ENCODE results near the gene AMDHD2.

Gene AMDHD2

DNA sequence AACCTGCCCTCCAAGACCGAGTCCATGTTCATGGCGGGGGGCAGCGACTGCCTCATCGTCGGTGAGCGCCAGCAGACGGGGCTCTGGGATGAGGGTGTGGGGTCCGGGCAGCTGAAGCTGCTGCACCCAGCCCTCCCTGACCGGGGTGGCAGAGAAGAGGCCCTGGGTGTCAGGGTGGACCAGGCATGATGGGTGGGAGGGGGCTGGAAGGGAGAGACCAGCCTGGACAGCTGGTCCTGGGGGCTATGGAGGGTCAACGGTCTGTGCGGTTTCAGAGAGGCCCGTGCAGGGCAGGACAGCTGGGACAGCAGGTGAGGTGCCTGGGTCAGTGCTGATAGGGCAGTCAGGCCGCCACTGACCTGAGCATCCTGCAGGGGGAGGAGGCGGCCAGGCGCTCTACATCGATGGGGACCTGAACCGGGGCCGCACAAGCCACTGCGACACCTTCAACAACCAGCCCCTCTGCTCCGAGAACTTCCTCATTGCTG, 19.7 kb upstream of the AMDHD2 start:
- DNase-seq: no peak

DNA sequence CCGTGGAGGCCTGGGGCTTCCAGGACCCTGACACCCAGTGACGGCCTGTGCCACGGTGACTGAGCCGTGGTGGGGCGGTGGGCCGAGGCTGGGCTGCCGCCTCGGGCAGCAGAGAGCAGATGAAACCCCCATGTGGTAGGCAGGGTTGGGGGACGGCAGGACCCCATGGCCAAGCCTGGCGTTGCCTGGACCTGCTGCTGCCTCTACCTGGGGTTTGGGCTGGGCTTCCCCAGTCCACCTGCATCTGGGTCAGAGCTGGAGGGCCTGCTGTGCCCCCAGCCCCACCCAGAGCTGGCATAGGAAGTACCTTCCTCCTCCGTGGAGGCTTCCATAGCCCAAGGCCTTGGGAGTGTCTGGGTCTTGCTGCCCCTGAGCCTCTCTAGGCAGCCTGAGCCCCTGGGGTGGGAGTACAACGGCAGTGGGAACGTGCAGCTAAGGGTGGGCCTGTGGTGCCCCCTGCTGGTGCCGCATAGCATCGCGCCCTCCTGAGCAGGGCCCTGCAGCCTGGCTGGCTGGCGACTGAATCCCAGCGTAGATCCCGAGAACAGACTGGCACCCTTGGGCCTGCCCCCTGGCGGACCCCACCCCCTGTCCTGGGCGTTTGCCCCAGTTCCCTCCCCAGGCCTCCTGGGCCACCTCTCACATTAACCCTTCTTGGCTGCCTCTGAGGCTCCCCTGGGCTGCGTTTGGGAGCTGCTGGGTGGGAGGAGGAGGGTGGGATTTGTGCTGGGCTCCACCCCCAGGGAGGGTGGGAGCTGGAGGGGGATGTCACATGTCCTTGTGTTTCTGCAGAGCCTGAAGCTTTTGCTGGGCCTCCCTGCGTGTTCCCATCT, 19.0 kb upstream of the AMDHD2 start:
- DNase-seq: peak; percentile 67 to 78

DNA sequence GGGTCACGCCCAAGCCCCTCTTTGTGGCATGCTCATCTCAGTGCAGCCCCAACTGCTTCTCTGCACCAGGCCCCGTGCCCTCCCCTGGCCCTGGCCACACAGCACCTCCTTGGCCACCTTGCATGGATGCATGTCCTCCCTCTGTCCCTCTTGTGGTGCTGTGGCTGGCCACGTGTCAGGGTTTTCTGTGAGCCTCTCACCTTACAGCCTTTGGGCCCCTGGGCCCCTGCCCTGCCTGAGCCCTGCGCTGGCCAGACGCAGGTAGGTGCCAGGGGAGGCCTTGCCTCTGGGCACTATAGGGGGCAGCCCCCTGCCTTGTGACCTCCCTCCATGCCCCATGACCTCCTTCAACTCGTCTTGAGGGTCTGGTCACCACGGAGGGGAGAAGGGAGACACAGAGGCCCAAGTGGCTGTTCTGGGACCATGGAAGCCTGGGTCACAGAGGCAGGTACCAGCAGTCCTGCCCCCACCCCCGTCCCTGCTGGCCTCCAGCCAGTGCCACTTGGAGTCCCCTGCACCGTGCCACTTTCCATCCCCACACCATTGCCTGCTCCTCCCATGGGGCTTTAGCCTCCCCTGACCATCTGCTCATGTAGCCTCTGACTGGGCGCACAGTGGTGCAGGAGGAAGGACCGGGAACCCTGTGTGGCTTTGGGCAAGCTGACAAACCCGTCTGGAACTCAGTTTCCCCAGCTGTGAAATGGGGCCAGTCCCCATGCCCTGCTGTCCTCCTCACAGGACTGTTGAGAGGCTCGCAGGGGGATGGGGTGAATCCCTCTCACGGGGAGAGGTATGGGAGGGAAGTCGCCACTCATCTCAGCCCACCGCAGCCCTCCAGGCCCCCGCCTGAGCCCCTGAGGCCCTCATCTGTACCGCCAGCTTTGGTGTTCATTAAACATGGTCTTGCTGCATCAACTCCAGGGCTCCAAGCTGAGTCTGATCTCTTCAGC, 17.9 kb upstream of the AMDHD2 start:
- no peak for DNase-seq

DNA sequence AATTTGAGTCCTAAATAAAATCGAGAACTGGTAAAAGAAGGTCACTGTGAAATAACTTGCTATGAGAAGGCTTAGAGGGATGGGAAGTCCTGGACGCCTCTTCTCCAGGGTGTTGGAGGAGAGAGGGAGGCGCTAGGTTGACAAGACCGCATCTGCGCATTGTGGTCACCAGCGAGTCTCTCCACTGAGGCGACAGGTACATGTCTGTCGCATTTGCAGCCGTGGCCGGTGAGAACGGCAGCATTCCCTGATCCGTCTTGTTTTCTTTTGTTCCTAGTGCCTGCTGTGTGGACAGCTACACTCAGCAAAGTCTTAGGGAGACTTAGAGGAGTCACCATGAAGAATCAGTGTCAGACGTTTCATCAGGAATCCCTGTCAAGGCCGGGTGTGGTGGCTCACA, 14.5 kb upstream of the AMDHD2 start:
- DNase-seq: no peak

DNA sequence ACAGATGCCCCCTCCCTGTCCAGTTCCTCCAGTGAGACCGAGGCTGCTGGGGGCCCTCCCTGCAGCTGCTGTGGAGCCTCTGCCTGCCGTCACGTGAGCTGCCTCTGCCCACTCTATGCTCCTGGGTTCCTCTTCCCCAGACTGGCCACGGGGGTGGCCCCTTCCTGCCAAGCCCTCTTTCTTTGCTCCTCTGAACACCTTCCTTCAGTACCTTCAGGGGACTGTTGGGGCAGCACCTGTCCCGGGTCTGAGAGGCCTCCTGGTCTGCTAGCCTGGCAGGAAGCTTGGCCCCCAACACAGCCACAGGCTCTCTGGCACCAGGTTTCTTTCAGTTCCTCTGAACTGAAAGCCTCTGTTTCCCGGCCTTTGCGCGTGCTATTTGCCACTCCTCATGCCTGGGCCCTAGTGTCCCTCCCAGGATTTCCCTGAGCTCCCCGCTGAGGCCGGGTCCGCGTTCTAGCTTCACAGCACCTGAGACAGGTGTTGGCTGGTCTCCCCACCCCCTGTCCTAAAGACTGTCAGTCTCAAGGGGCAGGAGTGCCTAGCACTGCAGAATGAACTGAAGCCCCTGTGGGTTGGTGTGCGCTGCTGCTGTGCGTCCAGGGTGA, 13.0 kb upstream of the AMDHD2 start:
- DNase-seq: no peak

DNA sequence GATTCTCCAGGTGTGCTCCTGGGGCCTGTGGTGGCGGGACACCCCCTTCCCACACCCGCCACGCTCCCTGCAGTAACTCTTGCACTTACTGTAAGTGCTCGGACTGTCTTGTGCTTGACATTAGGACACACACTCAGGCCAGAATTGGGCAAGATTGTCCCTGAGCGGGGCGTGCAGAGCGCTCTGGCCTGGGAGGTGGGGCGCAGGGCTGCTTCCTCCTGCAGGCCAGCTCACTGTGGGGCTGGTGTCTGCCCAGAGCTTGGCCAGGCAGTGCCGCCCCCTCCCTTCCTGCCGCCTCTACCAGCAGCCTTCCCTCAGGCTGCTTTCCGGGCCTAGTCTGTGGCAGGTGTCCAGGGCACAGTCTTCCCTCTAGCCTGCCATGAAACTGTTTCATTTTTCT, 12.5 kb upstream of the AMDHD2 start:
- no peak for DNase-seq

DNA sequence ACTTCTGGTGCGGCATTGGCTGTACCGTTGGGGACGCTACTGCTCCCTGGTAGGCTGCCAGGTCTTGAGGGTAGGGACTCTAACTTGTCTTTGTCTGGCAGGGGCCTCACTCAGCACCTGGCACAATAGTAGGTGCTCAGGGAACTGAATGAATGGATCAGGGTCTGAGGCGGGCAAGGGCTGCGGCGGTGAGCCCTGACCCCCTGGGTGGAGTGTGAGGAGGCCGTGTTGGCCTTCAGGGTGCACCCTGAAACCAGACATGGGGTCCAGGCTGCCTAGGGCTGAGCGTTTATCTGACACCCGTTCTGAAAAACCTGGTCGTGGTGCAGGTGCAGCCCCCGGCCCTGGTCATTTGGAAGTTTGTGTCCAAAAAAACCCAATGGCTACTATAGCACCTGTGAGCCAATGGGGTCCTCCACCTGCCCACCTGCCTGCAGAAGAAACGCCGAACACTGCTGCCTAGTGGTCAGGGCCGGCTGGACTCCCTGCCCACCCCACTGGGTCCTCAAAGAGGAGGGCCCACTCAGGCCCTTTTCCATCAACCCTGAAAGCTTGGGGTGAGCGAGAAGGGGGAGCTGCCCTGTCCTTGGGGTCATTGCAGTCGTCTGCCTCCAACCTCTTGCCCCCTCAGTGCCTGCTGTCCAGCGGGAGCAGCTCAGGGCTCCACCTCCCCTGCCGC, 11.3 kb upstream of the AMDHD2 start:
- no peak for DNase-seq

DNA sequence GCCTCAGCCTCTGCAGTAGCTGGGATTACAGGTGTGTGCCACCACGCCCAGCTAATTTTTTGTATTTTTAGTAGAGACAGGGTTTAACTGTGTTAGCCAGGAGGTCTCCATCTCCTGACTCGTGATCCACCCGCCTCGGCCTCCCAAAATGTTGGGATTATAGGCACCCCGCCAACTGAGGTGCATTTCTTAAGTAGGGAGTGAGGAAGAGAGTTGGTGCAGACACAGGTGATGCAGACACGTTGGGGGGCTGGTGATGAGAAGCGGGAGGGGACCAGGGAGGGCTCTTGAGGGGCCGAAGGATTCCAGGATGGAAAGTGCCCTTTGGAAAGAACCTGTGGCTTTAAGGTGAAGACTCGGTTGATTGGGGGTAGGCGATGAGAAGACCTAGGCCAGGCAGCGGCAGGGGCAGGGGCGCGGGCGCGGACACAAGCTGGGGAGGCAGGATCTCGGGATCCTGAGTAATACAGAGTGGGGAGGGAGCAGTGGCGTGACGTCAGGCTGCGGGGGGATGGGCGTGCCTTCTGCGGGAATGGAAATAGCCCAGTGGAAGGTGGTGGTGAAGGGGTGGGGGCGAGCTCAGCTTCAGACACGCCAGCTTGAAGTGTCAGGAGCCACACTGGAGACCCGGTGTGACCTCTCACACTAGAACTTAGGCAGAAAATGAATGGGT, 8.9 kb upstream of the AMDHD2 start:
- DNase-seq: no peak

DNA sequence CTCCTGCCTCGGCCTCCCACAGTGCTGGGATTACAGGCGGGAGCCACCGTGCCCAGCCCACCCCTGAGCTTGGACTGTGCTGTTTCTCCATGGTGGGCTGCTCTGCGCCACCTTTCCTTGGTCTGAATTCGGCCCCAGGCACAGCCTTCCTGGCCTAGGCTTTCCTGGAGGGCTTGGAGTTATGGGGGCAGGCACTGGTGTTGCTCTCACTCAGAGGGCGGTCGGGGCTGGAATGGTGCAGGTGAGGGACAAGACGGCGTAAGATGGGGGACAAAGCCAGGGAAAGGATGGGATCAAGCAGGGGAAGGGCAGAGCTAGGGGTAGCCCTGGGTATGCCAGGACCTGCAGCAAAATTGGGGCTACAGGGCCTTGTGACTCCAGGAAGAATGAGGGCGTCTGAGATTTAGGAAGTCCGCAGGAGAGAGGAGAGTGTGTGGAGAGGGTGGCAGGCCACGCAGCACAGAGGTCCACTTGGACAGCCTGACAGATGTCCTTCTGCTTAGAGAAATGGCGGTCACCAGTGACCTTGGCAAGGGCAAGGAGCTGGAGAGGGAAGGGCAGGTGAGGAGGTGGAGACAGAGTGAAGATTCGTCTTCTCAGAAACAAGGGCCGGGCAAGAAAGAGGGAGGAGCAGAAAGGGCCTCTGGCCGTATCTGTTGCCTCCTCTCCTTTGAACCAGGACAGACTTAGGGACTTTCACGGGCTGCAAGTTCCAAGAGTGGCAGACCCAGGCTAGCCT, 8.0 kb upstream of the AMDHD2 start:
- no peak for DNase-seq

DNA sequence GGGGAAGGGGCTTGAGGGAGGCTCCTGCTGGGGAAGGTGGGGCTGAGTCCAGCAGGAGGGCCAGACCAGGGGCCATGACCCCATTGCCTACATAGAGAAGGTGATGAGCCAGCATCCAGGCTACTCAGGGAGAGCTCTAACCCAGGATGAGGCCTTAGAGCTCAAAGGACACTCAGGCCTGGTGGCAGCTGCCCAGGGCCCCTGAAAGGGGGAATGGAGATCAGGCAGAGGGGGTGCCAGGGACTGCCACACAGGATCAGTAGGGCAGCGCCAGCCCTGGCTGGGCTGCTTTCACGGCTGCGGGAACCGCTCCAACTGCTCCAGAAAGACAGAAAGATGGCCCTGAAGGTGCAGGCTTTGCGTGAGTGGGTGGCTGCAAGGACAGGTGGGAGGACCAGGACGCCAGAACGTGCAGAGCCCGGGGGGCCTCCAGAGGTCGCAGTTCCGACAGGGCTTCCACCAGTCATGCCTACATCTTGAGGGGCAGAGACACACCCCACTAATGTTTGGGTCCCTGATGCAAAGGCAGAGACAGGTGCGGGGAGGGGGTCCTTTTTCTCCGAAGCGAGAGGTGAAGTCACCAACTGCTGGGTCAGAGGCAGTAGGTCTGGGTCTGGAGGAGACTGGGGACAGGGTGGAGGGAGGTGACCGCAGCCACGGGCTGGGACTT, 7.3 kb upstream of the AMDHD2 start:
- no peak for DNase-seq

DNA sequence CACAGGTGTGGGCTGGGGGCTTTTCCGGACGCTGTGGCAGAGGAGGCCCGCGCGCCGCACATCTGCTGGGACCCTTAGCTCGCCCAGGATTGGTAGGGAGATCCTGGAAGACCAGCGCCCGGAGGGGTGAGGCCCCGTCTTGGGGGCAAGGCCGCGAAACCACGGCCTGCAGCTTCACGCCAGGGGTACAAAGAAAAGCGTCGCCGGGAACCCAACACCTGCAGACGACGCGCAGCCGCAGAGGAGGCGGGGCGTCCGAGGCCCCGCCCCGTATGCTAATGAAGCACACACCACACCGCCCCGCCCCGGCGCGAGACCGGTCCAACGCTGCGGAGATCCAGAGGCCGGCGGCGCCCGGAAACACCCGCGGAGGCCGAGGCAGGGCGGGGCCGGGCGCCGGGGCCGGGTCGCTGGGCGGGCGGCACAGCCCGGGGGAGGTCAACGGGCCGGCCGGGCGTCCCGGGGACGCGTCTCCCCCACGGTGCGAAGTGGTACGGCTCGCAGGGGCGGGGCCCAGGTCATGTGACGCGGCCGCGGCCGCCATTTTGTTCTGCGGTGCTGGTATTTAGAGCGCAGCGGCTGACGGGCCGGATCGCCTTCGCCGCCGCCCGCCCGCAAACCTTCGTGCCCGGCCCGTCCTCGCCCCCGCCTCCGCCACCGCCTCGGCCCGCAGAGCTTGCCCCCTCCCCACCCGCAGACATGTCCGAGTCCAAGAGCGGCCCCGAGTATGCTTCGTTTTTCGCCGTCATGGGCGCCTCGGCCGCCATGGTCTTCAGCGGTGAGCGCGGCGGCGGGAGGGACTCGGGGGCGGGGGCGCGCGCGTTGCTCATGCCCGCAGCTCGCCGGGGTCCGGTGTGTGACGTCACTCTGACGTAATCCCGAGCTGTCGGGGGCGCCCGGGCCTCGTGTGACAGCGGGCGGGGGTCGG, 6.5 kb upstream of the AMDHD2 start, which contains the start of gene ATP6V0C:
Gene ATP6V0C, plus strand, starts transcription at position 548 of the 928 bp plus-strand sequence. Its CDS starts 152 bp downstream, at position 700.
- DNase-seq: peak; percentile 86 to 90

DNA sequence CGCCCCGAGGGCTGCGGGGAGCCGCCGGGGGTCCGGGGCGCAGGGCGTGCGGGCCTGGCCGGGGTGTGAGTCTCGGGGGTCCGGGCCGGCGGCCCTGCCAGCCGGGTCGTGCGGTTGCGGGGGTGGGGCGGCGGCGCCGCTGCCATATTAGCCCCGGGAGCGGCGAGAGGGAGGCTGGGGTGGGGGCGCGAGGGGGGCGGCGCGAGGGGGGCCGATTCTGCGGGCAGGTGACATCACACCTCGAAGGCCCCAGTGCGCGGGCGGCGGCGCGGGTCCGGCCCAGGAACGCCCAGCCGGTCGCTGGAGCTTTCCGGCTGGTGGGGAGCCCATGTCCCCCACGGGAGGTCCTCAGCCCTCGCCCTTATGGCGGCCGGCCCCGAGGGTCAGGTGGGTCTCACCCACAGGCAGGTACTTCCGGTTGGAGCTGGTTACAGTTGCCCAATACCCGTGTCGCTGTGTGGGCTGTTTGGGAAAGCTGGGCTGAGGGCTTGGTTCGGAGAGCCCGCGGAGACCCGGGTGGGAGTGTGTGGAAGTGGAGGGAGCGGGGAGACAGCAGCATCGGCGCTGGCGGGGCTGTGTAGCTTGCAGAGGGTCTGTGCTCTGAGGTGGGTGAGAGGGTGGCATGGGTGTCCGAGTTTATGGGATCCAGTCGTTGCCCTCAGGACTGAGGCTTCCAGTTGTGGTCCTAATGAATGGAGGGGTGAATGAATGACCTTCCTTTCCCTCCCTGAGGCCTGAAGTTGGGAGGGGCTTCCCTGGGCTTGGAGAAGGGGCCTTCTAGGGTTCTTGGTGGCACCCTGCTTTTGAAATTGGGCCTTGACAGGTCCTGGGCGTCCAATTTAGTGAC, 5.6 kb upstream of the AMDHD2 start:
- DNase-seq: peak; percentile 30 to 37

DNA sequence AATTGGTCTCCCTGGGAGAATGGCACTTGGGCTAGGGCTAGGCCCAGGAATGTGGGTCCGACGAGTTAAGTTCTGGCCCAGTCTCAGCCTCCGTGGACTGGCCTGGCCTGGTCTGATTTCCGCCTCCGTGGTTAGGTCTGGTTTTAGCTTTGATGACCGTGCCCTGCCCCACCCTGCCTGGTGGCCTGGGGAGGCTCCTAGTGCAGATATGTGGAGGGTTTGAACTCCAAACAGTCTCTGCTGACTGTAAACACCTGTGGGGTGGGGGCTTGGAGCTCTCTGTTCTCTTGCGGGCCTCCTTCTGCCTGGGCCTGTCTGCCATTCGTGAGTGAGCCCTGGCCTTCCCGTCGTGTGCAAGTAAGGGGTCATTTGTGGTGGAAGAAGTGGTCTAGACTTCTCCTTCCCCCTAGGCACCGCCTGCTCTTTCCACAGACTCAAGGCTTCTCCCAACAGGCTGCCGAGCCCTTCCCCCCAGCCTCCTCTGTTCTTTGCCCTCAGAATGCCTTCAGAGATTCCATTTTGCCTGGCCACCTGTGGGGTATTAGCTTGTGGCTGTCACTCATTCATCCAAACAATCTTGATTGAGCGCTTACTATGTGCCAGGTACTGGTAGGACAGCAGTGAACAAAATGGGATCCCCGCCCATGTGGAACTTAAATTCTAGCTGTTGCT, 4.9 kb upstream of the AMDHD2 start:
- no peak for DNase-seq

DNA sequence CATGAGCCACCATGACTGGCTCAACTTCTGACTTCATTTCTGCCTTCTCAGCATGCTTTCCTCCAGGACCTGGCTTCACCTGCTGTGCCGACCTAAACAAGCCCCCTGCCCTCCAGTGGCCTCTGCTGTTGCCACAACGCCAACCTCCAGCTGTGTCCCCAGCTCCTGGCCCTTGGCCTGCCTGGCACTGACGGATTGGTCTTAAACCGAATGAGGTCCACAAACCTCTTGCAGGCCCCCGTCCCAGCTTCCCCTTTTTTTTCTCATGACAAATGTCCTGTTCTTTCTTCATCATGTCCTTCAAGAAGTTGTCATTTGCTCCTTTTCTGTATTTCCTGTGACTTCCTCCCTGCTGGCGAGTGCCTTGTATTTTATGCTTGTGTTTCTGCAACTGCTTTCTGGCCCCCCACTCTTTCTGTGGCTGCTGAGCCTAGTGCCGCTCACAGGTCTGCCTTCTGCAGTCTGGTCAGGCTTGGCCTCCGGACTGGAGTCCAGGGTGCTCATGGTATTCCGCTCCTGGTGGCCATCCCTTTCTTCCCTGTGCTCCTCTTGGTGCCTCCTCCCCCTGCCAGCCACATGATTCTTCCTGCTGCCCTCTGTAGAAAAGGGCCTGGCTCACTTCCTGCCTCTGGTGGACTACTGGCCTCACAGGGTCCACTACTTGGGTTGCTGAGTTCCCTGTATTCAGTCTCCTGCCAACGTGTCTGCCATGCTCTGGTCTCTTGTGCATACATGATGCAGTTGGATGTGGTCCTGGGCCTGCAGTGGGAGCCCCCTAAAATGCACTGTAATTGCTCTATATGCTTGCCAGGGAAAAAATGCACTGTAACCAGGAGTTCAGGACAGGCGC, 3.6 kb upstream of the AMDHD2 start:
- no peak for DNase-seq

DNA sequence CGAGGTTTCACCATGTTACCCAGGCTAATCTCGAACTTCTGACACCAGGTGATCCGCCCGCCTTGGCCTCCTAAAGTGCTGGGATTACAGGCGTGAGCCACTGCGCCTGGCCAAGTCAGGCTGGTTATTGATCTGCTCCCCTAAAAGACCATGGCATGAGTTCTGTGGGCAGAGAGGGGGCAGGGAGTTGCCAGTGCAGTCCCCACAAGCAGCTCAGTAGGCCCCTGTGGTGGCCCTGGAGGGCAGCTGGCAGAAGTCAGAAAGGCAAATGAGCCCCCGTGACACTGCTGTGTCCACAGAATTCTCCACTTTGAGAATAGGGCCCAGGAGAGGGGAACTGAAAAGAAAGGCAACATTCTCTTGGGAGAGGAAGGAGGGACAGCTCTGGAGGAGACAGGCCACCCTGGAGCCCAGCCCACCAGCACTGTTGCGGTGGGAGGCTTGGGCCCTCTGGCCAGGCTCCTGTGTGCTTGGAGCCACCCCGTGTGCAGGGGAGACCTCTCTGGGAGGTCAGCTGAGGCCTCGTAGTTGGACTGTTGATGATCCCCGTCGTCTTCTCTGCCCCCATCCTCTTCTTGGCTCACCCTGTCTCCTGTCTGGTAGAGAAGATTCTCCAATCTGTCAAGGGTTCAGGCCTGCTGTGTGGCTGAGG, 2.1 kb upstream of the AMDHD2 start:
- DNase-seq: no peak
